ENCODE data around the gene ZBTB20.

DNA sequence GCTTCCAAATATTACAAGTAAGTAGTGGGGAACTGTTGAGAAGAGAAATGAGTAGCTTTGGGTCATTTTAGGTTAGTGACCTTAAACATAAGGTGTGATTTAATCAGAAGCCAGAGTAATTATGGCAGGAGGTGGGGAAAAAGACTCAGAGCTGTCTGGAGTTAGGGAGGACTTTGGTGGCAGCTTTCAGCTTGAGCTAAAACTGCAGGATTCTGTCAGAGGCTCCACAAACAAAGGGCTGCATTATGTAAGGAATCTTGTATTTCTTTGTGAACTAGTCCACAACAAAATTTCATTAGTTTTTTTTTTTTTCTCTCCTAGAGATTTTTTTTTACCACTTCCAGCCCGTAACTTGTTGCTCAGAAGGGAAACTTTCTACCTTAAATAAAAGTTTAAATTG is 507.9 kb downstream of the ZBTB20 start:
- TF ChIP-seq, protein P1, sequence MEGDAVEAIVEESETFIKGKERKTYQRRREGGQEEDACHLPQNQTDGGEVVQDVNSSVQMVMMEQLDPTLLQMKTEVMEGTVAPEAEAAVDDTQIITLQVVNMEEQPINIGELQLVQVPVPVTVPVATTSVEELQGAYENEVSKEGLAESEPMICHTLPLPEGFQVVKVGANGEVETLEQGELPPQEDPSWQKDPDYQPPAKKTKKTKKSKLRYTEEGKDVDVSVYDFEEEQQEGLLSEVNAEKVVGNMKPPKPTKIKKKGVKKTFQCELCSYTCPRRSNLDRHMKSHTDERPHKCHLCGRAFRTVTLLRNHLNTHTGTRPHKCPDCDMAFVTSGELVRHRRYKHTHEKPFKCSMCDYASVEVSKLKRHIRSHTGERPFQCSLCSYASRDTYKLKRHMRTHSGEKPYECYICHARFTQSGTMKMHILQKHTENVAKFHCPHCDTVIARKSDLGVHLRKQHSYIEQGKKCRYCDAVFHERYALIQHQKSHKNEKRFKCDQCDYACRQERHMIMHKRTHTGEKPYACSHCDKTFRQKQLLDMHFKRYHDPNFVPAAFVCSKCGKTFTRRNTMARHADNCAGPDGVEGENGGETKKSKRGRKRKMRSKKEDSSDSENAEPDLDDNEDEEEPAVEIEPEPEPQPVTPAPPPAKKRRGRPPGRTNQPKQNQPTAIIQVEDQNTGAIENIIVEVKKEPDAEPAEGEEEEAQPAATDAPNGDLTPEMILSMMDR (IDR thresholded peaks at IDR 0.05; ENCODE audit: insufficient read depth, low read length): no peak
- TF ChIP-seq, protein P2, sequence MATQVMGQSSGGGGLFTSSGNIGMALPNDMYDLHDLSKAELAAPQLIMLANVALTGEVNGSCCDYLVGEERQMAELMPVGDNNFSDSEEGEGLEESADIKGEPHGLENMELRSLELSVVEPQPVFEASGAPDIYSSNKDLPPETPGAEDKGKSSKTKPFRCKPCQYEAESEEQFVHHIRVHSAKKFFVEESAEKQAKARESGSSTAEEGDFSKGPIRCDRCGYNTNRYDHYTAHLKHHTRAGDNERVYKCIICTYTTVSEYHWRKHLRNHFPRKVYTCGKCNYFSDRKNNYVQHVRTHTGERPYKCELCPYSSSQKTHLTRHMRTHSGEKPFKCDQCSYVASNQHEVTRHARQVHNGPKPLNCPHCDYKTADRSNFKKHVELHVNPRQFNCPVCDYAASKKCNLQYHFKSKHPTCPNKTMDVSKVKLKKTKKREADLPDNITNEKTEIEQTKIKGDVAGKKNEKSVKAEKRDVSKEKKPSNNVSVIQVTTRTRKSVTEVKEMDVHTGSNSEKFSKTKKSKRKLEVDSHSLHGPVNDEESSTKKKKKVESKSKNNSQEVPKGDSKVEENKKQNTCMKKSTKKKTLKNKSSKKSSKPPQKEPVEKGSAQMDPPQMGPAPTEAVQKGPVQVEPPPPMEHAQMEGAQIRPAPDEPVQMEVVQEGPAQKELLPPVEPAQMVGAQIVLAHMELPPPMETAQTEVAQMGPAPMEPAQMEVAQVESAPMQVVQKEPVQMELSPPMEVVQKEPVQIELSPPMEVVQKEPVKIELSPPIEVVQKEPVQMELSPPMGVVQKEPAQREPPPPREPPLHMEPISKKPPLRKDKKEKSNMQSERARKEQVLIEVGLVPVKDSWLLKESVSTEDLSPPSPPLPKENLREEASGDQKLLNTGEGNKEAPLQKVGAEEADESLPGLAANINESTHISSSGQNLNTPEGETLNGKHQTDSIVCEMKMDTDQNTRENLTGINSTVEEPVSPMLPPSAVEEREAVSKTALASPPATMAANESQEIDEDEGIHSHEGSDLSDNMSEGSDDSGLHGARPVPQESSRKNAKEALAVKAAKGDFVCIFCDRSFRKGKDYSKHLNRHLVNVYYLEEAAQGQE (IDR thresholded peaks at IDR 0.05; ENCODE audit: insufficient replicate concordance, low read depth): no peak
- TF ChIP-seq POLR2AphosphoS5 (IDR thresholded peaks at IDR 0.05; ENCODE audit: low read depth) (no peak), GABPA (IDR thresholded peaks at IDR 0.05; ENCODE audit: low read depth) (no peak)
